ENCODE data around the gene ULK4. TPM values are rescaled to one million over a fixed set of nuclear protein-coding genes. Genes with fewer than 3 reads are reported as not detected.

Gene ULK4
- polyA plus RNA-seq, 1 of the 3 experiments (the other 2 are of a cell fraction): 6.2 TPM

- TF ChIP-seq TEAD4 (IDR thresholded peaks at IDR 0.05; ENCODE audit: borderline replicate concordance, insufficient read depth): no peak
- no peak for TF ChIP-seq NRF1 (IDR thresholded peaks at IDR 0.05; ENCODE audit: low read depth, low read length)
- TF ChIP-seq RCOR1 (IDR thresholded peaks at IDR 0.05; ENCODE audit: low read length): no peak
- no peak for TF ChIP-seq FOSL2 (IDR thresholded peaks at IDR 0.05; ENCODE audit: borderline replicate concordance, low read depth)
- TF ChIP-seq ELF1 (IDR thresholded peaks at IDR 0.05): no peak
- TF ChIP-seq EZH2phosphoT487 (IDR thresholded peaks at IDR 0.05; ENCODE audit: borderline replicate concordance, low read depth): no peak
- TF ChIP-seq POLR2AphosphoS5 (IDR thresholded peaks at IDR 0.05; ENCODE audit: low read depth, low read length): no peak
- TF ChIP-seq IRF3 (IDR thresholded peaks at IDR 0.05; ENCODE audit: low read depth, low read length): no peak
- no peak for TF ChIP-seq GATA2 (CRISPR knock-in tag; IDR thresholded peaks at IDR 0.05)
- TF ChIP-seq MXI1 (IDR thresholded peaks at IDR 0.05; ENCODE audit: low read depth, low read length): no peak
Observed at GRCh38 chr3:41753651-41754050, 208.3 kb downstream of the ULK4 start (continued).

- Histone ChIP-seq H3K9ac (no peak overlapping the region), H3K4me3 (ENCODE audit: low read depth in 2 of 2, low read length in 1 of 2) (no peak overlapping the region), H2AFZ (ENCODE audit: low read depth) (no peak overlapping the region), H3K9me2 (no peaks in the 10 kb centered on the region; the same call in 1 of the 2 replicates), H3K4me1 (ENCODE audit: control insufficient read depth in 1 of 2, insufficient read depth in 2 of 2, low read depth in 1 of 2, low read length in 1 of 2) (no peaks in the 10 kb centered on the region), H3K9me3 (no peaks in the 10 kb centered on the region), H3K27ac (ENCODE audit: low read depth in 2 of 2, low read length in 1 of 2) (no peak overlapping the region), H3K36me3 (replicated peaks in 1 of 2; ENCODE audit: control insufficient read depth in 1 of 2, insufficient read depth in 2 of 2, low read length in 1 of 2) (no peaks in the 10 kb centered on the region), H4K20me1 (ENCODE audit: insufficient read depth) (no peaks in the 10 kb centered on the region), H3F3A (replicated peaks; ENCODE audit: insufficient read depth) (no peaks in the 10 kb centered on the region), H3K79me2 (ENCODE audit: insufficient read depth) (no peaks in the 10 kb centered on the region), H3K4me2 (no peak overlapping the region), H3K27me3 (ENCODE audit: insufficient read depth) (no peaks in the 10 kb centered on the region)
- POLR2A ChIA-PET: no interaction called here
- no peak for DNase-seq
- CTCF ChIA-PET: no interaction called here
- TF ChIP-seq NFIC (IDR thresholded peaks at IDR 0.05; ENCODE audit: borderline replicate concordance) (no peak), ELF1 (IDR thresholded peaks at IDR 0.05) (no peak), CTCF (IDR thresholded peaks at IDR 0.05) (no peak), FOSL2 (IDR thresholded peaks at IDR 0.05; ENCODE audit: borderline replicate concordance, low read depth) (no peak), ZBTB33 (IDR thresholded peaks at IDR 0.05; ENCODE audit: borderline replicate concordance, low read depth) (no peak), MAX (IDR thresholded peaks at IDR 0.05; ENCODE audit: low read depth) (no peak)
Observed at GRCh38 chr3:41751597-41751996, 210.3 kb downstream of the ULK4 start.
